Muscle of leg (tissue), 11 donors: Measurements from ENCODE around the gene MATR3. TPM values are rescaled to one million over a fixed set of nuclear protein-coding genes. Genes with fewer than 3 reads are reported as not detected.
"Not testable (repeated sequence)": the region's sequence is repeated elsewhere in the genome, so short reads cannot be mapped to it uniquely, and the experiment has no call there.

ENCODE experiments used
- DNase-seq: peaks from one replicate; pipeline ENCODE4 v3.0.0; 2013
- H3K27ac ChIP-seq: one replicate; pipeline ENCODE4 v1.5.1; 2013; ENCODE audit warnings: mild to moderate bottlenecking, low read length, control low read depth
- H3K27me3 ChIP-seq: one replicate; pipeline ENCODE4 v1.6.1; 2013; ENCODE audit warnings: low read length; ENCODE audit not compliant: control insufficient read depth, insufficient read depth
- H3K36me3 ChIP-seq: one replicate; pipeline ENCODE4 v1.6.1; 2013; ENCODE audit warnings: low read length; ENCODE audit not compliant: control insufficient read depth, insufficient read depth
- H3K4me1 ChIP-seq: one replicate; pipeline ENCODE4 v1.6.1; 2013; ENCODE audit warnings: low read length; ENCODE audit not compliant: control insufficient read depth, insufficient read depth
- H3K4me3 ChIP-seq: one replicate; pipeline ENCODE4 v1.5.1; 2013; ENCODE audit warnings: low read length, control low read depth
- H3K9me3 ChIP-seq: replicated peaks from 2 replicates; pipeline ENCODE4 v1.6.1; 2013; ENCODE audit warnings: low read depth, low read length; ENCODE audit not compliant: control insufficient read depth
- WGBS: methylation state at CpG from one replicate; pipeline ENCODE4 v1.1.5; 2013; ENCODE audit warnings: missing lambda C conversion rate; ENCODE audit not compliant: insufficient coverage; 5-methylcytosine and 5-hydroxymethylcytosine counted together
- polyA plus RNA-seq, 8 donors: library from polyadenylated mRNA; unstranded; fragments of 120-200 nt; gene quantifications; one replicate each; pipeline versions ENCODE4 v1.2.1 to v1.2.3, GENCODE V29; 2013; ENCODE audit warnings: inconsistent platforms in 1 of 8, low replicate concordance in 1 of 8; ENCODE audit not compliant: insufficient read length in 8 of 8, insufficient read depth in 1 of 8
- total RNA-seq: library from RNA; stranded (reverse); fragments of 120-200 nt; gene quantifications from one replicate; pipeline ENCODE4 v1.2.4, GENCODE V29; 2013

The MATR3 gene
- total and polyA plus RNA-seq, 9 donors = 255 to 369 (median 304) TPM

- not testable (repeated sequence) for H3K9me3 ChIP-seq, H3K27ac ChIP-seq, H3K4me3 ChIP-seq, H3K27me3 ChIP-seq, DNase-seq, H3K36me3 ChIP-seq, H3K4me1 ChIP-seq
- WGBS = 92% methylated on average over 7 of the region's 9 CpGs
These were observed 17.2 kb downstream of the MATR3 start for GRCh38 chr5:139310715-139311186.

GRCh38 chr5:139312075-139312474 lies 18.5 kb downstream of the MATR3 start:
- DNase-seq = no peak
- H3K4me1 ChIP-seq = peaks cover 2% of the 10 kb centered on the region
- no peaks in the 10 kb centered on the region for H3K27me3 ChIP-seq
- H3K9me3 ChIP-seq = no peaks in the 10 kb centered on the region
- H3K36me3 ChIP-seq = peaks cover 18% of the 10 kb centered on the region
- 61% methylated on average over 3 of the region's 9 CpGs for WGBS
- no peak overlapping the region for H3K27ac ChIP-seq
- no peak overlapping the region for H3K4me3 ChIP-seq

DNA sequence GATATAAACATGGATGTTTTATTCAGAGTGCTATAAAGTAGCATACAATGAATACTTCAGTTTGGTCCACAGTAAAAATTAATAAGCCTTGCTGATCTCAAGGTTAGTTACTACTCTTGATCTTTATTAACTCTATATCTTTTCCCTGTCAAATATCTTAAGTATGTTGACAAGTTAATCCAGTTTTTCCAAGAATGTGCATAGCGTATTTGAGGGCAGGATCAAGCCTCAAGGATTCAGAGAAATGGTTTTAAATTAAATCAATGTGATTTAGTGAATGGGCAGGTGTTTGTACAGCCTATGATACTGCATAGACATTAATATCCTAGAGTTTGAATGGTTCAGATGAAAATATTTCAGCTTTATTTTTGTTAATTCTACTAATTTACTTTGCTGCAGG lies 20.7 kb downstream of the MATR3 start:
- Histone ChIP-seq H3K27ac (no peak overlapping the region), H3K36me3 (peaks cover 26% of the 10 kb centered on the region), H3K4me3 (no peak overlapping the region), H3K27me3 (no peaks in the 10 kb centered on the region), H3K9me3 (no peaks in the 10 kb centered on the region), H3K4me1 (peaks cover 2% of the 10 kb centered on the region)
- no CpG with 5 or more reads among the region's 1 CpG for WGBS
- DNase-seq = no peak

- Histone ChIP-seq H3K4me3 (no peak overlapping the region), H3K27ac (no peak overlapping the region), H3K27me3 (no peaks in the 10 kb centered on the region), H3K9me3 (no peaks in the 10 kb centered on the region), H3K4me1 (peaks cover 2% of the 10 kb centered on the region), H3K36me3 (peaks cover 33% of the 10 kb centered on the region)
- WGBS = no CpG with 5 or more reads among the region's 3 CpGs
- DNase-seq = no peak
These were observed 21.6 kb downstream of the MATR3 start for GRCh38 chr5:139315056-139315615.

GRCh38 chr5:139335811-139336210 lies 42.3 kb downstream of the MATR3 start:
- Histone ChIP-seq H3K9me3 (no peaks in the 10 kb centered on the region), H3K4me3 (no peak overlapping the region), H3K36me3 (peaks cover 20% of the 10 kb centered on the region), H3K4me1 (peaks cover under 1% of the 10 kb centered on the region), H3K27me3 (no peaks in the 10 kb centered on the region), H3K27ac (no peak overlapping the region)
- no peak for DNase-seq
- WGBS = 60% methylated on average over 1 of the region's 6 CpGs

GRCh38 chr5:139340051-139340450 lies 46.5 kb downstream of the MATR3 start:
- Histone ChIP-seq H3K4me3 (no peak overlapping the region), H3K36me3 (no peaks in the 10 kb centered on the region), H3K27me3 (no peaks in the 10 kb centered on the region), H3K4me1 (peaks cover 7% of the 10 kb centered on the region), H3K9me3 (no peaks in the 10 kb centered on the region), H3K27ac (no peak overlapping the region)
- DNase-seq = no peak
- no CpG with 5 or more reads among the region's 2 CpGs for WGBS

- Histone ChIP-seq H3K27ac (peak overlapping the region; percentile 60), H3K4me3 (peak overlapping the region; percentile 99), H3K36me3 (no peaks in the 10 kb centered on the region), H3K9me3 (no peaks in the 10 kb centered on the region), H3K4me1 (peaks cover 7% of the 10 kb centered on the region), H3K27me3 (no peaks in the 10 kb centered on the region)
- WGBS = 7% methylated on average over 14 of the region's 17 CpGs
- no peak for DNase-seq
These were observed 47.7 kb downstream of the MATR3 start for GRCh38 chr5:139341187-139341688.

DNA sequence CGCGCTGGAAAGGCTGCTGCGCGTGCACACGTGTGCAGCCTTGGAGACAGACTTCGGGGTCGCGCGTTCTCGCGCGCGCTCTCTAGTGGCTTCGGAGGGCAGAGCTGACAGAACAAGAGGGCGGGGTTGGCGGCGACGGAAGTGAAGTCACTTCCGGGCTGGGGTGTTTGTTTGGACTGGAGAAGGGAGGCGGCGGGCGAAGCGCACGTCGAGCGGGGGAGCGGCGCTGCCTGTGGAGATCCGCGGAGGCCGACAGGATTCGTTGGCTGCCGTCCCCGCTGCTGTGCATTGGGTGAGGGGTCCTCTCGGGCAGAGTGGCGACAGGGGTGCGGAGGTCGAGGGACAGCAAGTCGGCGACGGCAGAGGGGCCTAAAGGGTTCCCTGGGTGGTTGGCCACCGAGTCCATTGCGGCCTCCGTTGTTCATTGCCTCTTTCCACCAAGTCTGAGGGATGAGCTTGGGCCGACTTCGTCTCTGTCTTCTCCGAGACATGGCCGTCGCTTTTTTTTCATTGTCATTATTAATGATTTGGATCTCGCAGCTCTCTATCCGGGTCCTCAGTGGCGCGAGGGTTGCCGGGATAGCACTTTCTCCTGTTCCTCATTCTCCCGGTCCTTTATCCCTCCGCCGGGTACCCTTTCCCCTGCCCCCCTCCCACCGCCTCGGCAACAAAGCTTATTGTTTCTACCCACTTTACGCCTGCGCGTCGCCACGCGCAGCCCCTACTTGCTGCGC lies 48.3 kb downstream of the MATR3 start, which contains the start of gene PAIP2:
TSS of gene PAIP2 (plus strand) at position 166 of the 734 bp plus-strand sequence. CDS start 21,931 bp downstream, outside the sequence.
- H3K36me3 ChIP-seq = no peaks in the 10 kb centered on the region
- peak within 1 kb of the TSS; percentile 99 for H3K4me3 ChIP-seq
- H3K9me3 ChIP-seq = no peaks in the 10 kb centered on the region
- DNase-seq = peak; percentile 99
- no peaks in the 10 kb centered on the region for H3K27me3 ChIP-seq
- WGBS = under 1% methylated on average over 56 of the region's 66 CpGs
- H3K27ac ChIP-seq = peak within 1 kb of the TSS; percentile 100
- H3K4me1 ChIP-seq = peaks cover 7% of the 10 kb centered on the region

- Histone ChIP-seq H3K4me1 (peaks cover 7% of the 10 kb centered on the region), H3K9me3 (no peaks in the 10 kb centered on the region), H3K27ac (peak overlapping the region; percentile 100), H3K4me3 (peak overlapping the region; percentile 99), H3K27me3 (no peaks in the 10 kb centered on the region), H3K36me3 (no peaks in the 10 kb centered on the region)
- no peak for DNase-seq
- WGBS = 0% methylated on average over 6 of the region's 16 CpGs
These were observed 48.8 kb downstream of the MATR3 start for GRCh38 chr5:139342423-139342723.

DNA sequence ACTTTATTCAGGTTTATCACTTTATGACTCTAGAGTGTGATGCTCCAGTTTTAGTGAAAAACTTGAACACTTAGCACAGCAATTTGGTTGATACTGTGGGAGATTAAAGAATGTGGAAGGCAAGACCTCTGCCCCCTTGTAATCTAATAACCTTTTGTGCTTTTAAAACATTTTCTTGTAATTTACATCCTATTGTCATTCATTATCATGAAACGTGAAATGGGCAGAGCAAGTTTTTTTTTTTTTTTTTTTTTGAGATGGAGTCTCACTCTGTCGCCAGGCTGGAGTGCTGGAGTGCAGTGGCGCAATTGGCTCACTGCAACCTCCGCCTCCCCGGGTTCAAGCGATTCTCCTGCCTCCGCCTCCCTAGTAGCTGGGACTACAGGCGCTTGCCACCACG lies 49.9 kb downstream of the MATR3 start:
- no peaks in the 10 kb centered on the region for H3K36me3 ChIP-seq
- H3K4me3 ChIP-seq = no peak overlapping the region
- 85% methylated on average over 4 of the region's 9 CpGs for WGBS
- H3K4me1 ChIP-seq = peaks cover 7% of the 10 kb centered on the region
- H3K27me3 ChIP-seq = no peaks in the 10 kb centered on the region
- DNase-seq = no peak
- no peaks in the 10 kb centered on the region for H3K9me3 ChIP-seq
- H3K27ac ChIP-seq = no peak overlapping the region
